Loucy (cell line): Measurements from ENCODE around the gene POC5.

Experiments used
- CTCF ChIP-seq: fragments of 200-600 bp; sonication (generic); conservative IDR thresholded peaks from 2 replicates; pipeline ENCODE4 v1.5.1; 2014; ENCODE audit warnings: mild to moderate bottlenecking, antibody characterized with exemption, low read length
- EZH2phosphoT487 ChIP-seq: fragments of 200-600 bp; IDR thresholded peaks from 2 replicates; pipeline ENCODE4 v1.6.1; 2018; ENCODE audit warnings: antibody characterized with exemption, mild to moderate bottlenecking, moderate library complexity, borderline replicate concordance

- TF ChIP-seq CTCF (no peak), EZH2phosphoT487 (no peak)
These were observed 32.1 kb downstream of the POC5 start for GRCh38 chr5:75685141-75685540.
